Measurements from ENCODE around the gene PITPNB.

PITPNB gene

GRCh38 chr22:27919222-27919941, at the start of gene PITPNB:
PITPNB (minus strand) TSS chr22:27919256; CDS start chr22:27919191, 65 bp downstream.
- DNase-seq: peak; percentile 91

DNA sequence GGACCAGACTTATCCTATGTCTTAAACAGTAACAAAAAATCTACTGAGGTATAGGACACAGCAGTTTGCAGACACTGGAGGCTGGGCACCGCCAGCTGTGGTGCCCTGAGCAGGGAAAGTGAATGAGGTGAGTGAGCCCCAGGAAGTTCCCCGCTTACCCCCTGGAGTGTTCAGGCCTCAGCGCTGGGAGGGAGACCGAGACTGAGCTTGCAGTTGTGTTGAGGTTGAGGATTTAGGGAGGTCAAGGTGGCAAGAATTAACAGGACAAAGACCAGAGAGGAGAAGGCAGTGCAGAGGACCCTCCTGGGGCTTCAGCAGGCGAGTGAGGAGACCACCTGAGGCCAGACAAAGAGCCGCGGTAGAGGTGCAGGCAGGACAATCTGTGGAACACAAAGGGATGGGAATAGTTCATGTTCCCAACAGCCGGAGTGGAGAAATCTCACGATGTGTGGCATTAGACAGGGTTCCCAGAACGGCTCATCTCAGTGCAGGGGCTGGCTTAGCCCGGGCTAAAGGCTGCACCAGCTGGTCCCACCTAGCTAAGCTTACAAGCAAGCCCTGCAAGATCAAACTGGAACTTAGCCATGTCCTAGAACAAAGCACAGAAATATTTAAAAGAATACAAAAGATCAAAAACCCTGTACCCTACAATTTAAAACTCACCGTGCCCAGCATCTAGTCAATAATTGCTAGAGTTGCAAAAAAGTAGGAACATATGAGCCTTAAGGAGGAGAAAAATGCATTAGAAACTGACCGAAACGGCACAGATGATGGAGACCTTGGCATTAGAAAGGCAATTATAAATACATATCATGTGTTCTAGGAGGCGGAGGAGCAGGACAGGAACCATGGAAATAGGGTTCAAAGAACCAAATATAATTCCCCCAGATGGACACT, 47.4 kb upstream of the PITPNB start:
- DNase-seq: no peak

DNA sequence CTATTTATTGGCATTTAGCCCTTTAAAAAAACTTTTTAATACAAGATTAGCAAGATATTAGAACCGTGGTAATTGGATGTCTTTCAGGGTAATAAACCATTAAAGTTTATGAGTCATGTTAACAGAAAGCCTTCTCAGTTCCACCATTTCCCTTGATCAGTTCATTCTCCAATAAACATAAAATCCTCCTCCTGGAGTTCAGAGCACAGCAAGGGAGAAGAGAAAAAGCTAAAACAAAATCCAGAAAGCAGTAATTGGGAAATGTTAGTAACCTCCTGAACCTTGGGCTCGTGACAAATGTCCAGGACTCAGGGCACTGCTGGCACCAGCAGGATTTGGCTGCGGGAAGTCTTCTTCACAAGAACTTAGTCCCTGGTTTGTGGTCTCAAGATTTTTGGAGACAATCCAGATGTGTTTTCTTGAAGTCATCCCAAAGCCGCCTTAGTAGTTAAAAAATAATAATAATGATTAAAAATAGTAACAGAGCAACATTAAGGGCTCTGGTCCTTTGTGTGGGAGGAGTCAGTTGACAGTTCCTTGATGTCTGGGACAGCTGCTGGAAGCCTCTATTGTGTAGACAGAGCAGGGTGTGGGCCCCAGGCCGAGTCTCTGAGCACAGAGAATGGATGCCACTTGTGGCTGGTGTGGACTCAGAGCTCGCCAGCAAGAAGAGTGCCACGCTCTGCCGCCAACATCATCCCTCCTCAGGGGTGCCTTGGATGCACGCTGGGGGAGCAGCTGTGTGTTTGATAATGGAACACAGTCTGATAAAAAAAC, 43.4 kb upstream of the PITPNB start:
- DNase-seq: no peak

DNA sequence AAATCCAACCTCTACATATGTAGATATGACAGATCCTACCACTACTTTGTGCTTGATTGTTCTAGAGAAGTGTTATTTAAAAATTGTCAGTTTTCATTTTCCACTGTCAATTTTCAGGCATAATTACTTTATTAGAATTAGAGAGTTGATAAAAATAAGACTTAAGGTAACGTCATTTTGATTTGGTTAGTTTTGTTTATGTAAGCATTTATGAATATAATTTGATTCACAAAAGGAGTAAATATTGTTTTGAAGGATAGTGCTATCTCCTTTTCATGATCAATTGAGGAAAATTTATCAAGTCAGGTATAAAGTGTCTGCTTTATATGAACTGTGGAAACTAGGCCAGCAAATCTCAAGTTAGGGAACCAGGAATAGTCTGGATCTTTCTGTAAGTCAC, 42.6 kb upstream of the PITPNB start:
- no peak for DNase-seq

- no peak for DNase-seq
Measured at GRCh38 chr22:27961182-27961581, 42.1 kb upstream of the PITPNB start.

GRCh38 chr22:27959335-27960090, 40.5 kb upstream of the PITPNB start:
- DNase-seq: no peak

- no peak for DNase-seq
Measured at GRCh38 chr22:27952779-27953178, 33.7 kb upstream of the PITPNB start.

GRCh38 chr22:27952091-27952490, 33.0 kb upstream of the PITPNB start:
- DNase-seq: no peak

DNA sequence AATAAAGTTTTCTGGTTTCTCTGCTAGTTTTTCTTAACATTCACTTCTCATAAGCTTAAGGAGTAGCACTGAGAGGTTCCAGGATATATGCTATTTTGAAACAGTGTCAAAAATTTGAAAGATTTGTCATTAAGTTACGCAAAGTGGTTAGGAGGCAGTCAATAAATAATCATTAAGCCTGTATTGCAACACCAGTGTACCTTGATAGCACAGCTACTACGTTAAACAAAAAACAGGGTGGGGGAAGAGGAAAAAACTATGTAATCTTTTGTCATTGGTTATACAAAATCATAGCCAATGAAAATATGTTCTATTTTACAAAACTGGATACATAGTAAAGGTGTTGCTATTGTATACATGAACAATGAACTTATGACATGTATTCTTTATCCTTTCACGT, 30.4 kb upstream of the PITPNB start:
- DNase-seq: no peak

DNA sequence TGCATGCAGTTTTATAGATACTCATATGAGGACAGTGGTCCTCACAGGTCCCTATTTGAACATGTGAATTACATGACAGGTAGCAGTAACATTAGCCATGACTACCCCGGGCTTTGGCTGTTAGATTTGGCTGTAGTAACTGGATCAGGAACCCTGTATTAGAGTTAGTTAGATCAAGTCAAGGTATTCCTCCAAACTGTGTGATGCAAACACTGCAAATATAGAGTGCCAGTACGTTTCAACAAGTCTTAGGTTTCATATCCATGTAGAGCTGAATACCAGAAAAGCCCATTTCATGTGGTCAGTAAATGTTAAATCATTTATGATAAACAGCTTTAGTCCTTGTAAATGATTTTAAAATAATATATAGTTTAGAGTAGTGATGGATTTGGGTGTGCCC, 29.5 kb upstream of the PITPNB start:
- no peak for DNase-seq

GRCh38 chr22:27947448-27947847, 28.4 kb upstream of the PITPNB start:
- no peak for DNase-seq

- no peak for DNase-seq
Measured at GRCh38 chr22:27941143-27941542, 22.1 kb upstream of the PITPNB start.

- no peak for DNase-seq
Measured at GRCh38 chr22:27937453-27937852, 18.4 kb upstream of the PITPNB start.

- no peak for DNase-seq
Measured at GRCh38 chr22:27935897-27936296, 16.8 kb upstream of the PITPNB start.

DNA sequence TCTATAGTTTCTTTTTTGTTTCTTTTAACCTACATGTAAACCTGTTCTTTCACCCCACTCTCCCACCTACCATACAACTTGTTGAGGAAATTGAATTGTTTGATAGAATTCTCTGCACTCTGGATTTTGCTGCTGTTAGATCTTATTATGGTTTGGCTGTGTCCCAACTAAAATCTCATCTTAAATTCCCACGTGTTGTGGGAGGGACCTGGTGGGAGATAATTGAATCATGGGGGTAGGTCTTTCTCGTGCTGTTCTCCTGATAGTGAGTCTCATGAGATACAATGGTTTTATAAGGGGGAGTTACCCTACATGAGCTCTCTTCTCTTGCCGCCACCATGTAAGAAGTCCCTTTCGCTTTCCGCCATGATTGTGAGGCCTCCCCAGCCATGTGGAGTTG, 15.0 kb upstream of the PITPNB start:
- no peak for DNase-seq

- DNase-seq: no peak
Measured at GRCh38 chr22:27933186-27933983, 14.3 kb upstream of the PITPNB start.

DNA sequence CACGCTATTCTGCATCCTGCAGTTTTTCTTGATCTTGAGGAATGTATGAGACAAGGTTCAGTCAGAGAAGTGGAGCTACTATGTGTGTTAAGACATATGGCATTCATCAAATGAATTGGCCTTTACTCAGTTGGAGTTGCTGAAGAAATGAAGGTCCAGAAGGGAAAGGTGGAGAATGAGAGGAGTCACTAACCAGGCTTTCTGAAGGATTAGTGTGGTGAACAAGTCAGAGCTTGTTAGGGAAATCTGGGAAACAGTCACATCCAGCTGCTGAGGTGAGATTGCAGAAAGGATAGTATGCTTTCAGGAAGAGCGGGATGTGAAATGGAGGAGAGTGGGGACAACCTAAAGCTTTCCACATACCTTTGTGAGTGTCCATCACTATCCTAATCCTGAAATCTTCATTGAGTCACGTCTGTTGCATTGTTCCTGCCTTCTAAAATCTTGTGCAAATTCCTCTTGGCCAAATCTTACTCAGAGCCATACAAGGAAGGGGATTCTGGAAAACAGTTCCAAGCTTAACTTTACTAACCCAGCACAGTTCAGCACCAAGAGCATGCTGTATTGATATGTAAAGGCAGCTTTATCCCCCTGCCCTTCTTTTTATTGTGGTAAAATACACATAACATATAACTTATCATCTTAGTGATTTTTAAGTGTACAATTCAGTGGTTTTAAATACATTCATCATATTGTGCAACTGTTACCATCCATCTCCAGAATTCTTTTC, 11.4 kb upstream of the PITPNB start:
- no peak for DNase-seq

DNA sequence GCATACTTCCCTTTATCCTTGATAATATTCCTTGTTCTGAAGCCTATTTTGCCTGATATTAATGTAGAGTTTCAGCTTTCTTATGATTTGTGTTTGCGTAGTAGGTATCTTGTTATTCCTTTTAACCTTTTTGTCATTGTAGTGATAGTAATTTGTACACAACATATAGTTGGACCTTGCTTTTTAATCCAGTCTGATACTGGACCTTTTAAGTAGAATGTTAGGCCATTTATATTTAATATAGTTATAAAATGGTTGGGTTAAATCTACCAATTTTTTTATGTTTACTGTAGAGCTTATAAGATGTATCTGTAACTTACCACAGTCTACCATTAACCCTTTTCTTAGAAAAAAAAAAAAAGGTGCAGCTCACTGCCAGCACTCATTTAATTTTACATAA, 8.6 kb upstream of the PITPNB start:
- DNase-seq: no peak

DNA sequence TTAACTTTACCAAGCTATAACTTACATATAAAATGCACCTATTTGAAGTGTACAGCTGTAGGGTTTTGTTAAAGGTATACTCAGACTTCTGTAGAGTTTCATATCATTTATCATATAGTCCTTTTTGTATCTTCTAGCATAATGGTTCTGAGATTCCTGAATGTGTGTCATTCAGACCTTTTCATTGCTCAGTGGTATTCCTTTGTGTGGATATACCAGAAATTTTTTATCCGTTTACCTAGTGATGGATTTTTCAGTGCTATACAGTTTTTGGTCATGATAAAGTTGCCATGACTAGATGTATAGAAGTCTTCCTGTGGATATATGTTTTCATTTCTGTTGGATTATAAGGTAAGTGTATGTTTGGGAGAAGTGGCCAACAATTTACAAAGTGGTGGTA, 6.3 kb upstream of the PITPNB start:
- DNase-seq: no peak

DNA sequence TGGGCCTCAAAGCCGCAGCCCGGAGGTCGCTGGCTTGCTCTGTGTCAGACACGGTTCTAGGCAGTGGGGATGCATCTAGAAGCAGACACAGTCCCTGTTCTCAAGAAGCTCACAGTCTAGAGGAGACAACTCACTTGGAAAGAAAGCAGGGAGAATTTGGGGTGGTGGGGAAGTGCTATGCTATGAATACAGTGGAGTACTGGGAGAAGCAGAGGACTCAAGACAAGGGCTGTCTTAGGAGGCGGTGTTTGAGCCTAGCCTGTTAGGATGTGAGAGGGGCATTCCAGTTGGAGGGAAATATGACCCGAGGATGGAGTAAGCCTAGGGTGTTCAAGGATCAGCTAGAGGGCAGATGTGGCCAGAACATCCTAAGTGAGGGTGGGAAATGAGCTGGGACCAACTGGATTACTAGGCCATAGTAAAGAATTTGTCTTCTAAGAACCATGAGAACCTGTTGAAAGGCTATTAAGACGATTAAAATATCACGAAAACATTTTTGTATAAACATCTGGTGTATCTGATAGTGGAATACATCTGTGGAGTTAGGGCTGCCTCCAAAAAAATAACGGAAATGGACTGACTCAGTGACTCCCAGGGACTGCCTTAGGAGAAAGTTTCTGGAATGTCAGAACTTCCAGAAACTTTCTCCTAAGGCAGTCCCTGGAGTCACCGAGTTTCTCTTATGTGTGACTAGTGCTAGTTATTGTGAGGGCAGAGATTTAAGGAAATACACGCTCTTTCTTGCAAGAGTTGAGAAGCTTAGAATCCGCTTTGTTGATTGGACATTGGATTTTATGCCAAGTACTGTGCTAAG, 1.1 kb upstream of the PITPNB start:
- peak; percentile 4 for DNase-seq

Data from NCI-H510A treated with DMSO at 0.1 percent for 48 hours (cell line).